ENCODE data around the gene RPS6KA5.
"Not testable (repeated sequence)": the region's sequence is repeated elsewhere in the genome, so short reads cannot be mapped to it uniquely, and the experiment has no call there.

Gene RPS6KA5

GRCh38 chr14:90864741-90865140, 195.7 kb downstream of the RPS6KA5 start:
- Histone ChIP-seq H3K27me3 (no peaks in the 10 kb centered on the region), H3K27ac (no peak overlapping the region), H3K4me3 (ENCODE audit: low read depth in 1 of 2, low read length in 1 of 2) (no peak overlapping the region), H3K36me3 (peaks cover 5% of the 10 kb centered on the region), H3K4me1 (ENCODE audit: control insufficient read depth in 1 of 2, insufficient read depth in 1 of 2, low read depth in 1 of 2, low read length in 1 of 2) (no peaks in the 10 kb centered on the region), H3K9me3 (no peaks in the 10 kb centered on the region)
- no peak for TF ChIP-seq CTCF (IDR thresholded peaks at IDR 0.05)

- no peak overlapping the region for H3K4me3 ChIP-seq (ENCODE audit: low read depth in 1 of 2, low read length in 1 of 2)
- no peak for TF ChIP-seq CTCF (IDR thresholded peaks at IDR 0.05)
Measured at GRCh38 chr14:90858511-90858910, 201.9 kb downstream of the RPS6KA5 start.

DNA sequence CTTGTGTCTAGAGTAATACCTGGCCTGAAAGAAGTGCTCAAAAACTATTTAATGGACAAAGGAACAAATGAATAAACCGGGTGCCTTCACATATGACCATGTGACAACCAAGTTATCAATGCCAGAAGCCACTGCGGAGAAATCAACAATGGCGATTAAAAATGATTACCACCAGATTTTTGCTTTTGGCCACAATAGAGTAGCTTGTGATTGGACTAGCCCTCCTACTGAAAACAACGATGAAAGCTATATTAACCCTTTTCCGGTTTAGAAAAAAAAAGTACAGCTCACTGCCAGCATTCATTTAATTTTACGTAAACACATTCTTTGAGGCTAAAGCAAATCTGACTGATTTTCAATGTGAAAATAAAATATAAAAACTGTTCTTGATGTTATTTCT, 202.6 kb downstream of the RPS6KA5 start:
- Histone ChIP-seq H3K9me3 (no peaks in the 10 kb centered on the region), H3K27ac (no peak overlapping the region), H3K4me1 (ENCODE audit: control insufficient read depth in 1 of 2, insufficient read depth in 1 of 2, low read depth in 1 of 2, low read length in 1 of 2) (no peaks in the 10 kb centered on the region), H3K4me3 (ENCODE audit: low read depth in 1 of 2, low read length in 1 of 2) (no peak overlapping the region), H3K27me3 (no peaks in the 10 kb centered on the region), H3K36me3 (no peaks in the 10 kb centered on the region)
- no peak for TF ChIP-seq CTCF (IDR thresholded peaks at IDR 0.05)

More at GRCh38 chr14:90858511-90858910, 201.9 kb downstream of the RPS6KA5 start:
- Histone ChIP-seq H3K36me3 (no peaks in the 10 kb centered on the region), H3K4me1 (ENCODE audit: control insufficient read depth in 1 of 2, insufficient read depth in 1 of 2, low read depth in 1 of 2, low read length in 1 of 2) (no peaks in the 10 kb centered on the region), H3K27me3 (no peaks in the 10 kb centered on the region), H3K9me3 (no peaks in the 10 kb centered on the region), H3K27ac (no peak overlapping the region)

- H3K4me3 ChIP-seq (ENCODE audit: low read depth in 1 of 2, low read length in 1 of 2); H3K27ac ChIP-seq; H3K4me1 ChIP-seq (ENCODE audit: control insufficient read depth in 1 of 2, insufficient read depth in 1 of 2, low read depth in 1 of 2, low read length in 1 of 2); H3K9me3 ChIP-seq; H3K27me3 ChIP-seq; H3K36me3 ChIP-seq: not testable (repeated sequence)
Measured at GRCh38 chr14:90856115-90856514, 204.3 kb downstream of the RPS6KA5 start.

- H3K36me3 ChIP-seq: peaks cover 5% of the 10 kb centered on the region
- peaks cover 0 to 5% of the 10 kb centered on the region in 2 experiments for H3K4me1 ChIP-seq (ENCODE audit: control insufficient read depth in 1 of 2, insufficient read depth in 1 of 2, low read depth in 1 of 2, low read length in 1 of 2)
- no peaks in the 10 kb centered on the region for H3K9me3 ChIP-seq
- TF ChIP-seq CTCF (IDR thresholded peaks at IDR 0.05): no peak
- no peaks in the 10 kb centered on the region for H3K27me3 ChIP-seq
- no peak overlapping the region for H3K4me3 ChIP-seq (ENCODE audit: low read depth in 1 of 2, low read length in 1 of 2)
- H3K27ac ChIP-seq: no peak overlapping the region
Measured at GRCh38 chr14:90853116-90853515, 207.3 kb downstream of the RPS6KA5 start.

- Histone ChIP-seq H3K9me3 (no peaks in the 10 kb centered on the region), H3K4me3 (ENCODE audit: low read depth in 1 of 2, low read length in 1 of 2) (no peak overlapping the region), H3K27ac (no peak overlapping the region), H3K36me3 (peaks cover 5% of the 10 kb centered on the region), H3K27me3 (no peaks in the 10 kb centered on the region), H3K4me1 (ENCODE audit: control insufficient read depth in 1 of 2, insufficient read depth in 1 of 2, low read depth in 1 of 2, low read length in 1 of 2) (peaks cover 0 to 5% of the 10 kb centered on the region in 2 experiments)
- no peak for TF ChIP-seq CTCF (IDR thresholded peaks at IDR 0.05)
Measured at GRCh38 chr14:90851327-90852036, 209.0 kb downstream of the RPS6KA5 start.

All from neutrophil (primary cell).